HCT116 (cell line): ENCODE data around the gene BRD4.

Experiments
- ATF3 ChIP-seq: IDR thresholded peaks from 2 replicates; pipeline ENCODE4 v1.6.1; 2012
- CTCF ChIP-seq, 3 experiments: fragments of 200-600 bp in 1 of 3; sonication (generic) in 1 of 3; IDR thresholded peaks in 2 of 3; conservative IDR thresholded peaks in 1 of 3; 2 replicates each; pipeline ENCODE4 v1.5.1; 2012 to 2017; ENCODE audit warnings: low read depth in 2 of 3, low read length in 2 of 3, antibody characterized with exemption in 1 of 3, borderline replicate concordance in 1 of 3, control low read depth in 1 of 3, mild to moderate bottlenecking in 1 of 3, mixed read lengths in 1 of 3, mixed run types in 1 of 3, moderate library complexity in 1 of 3; ENCODE audit not compliant: insufficient read depth in 1 of 3
- EGR1 ChIP-seq: IDR thresholded peaks from 2 replicates; pipeline ENCODE4 v1.6.1; 2012; ENCODE audit warnings: low read depth
- EZH2 ChIP-seq: fragments of 200-600 bp; sonication (generic); IDR thresholded peaks from 2 replicates; pipeline ENCODE4 v1.6.1; 2017; ENCODE audit warnings: antibody characterized with exemption, mixed run types
- EZH2phosphoT487 ChIP-seq: fragments of 200-600 bp; IDR thresholded peaks from 2 replicates; pipeline ENCODE4 v1.6.1; 2018; ENCODE audit warnings: antibody characterized with exemption, borderline replicate concordance
- MAX ChIP-seq: IDR thresholded peaks from 2 replicates; pipeline ENCODE4 v1.6.1; 2012
- POLR2A ChIP-seq: IDR thresholded peaks from 2 replicates; pipeline ENCODE4 v1.7.0; 2011; ENCODE audit warnings: borderline replicate concordance; ENCODE audit not compliant: insufficient read depth, insufficient read length; ENCODE audit errors: extremely low read depth
- POLR2AphosphoS5 ChIP-seq: IDR thresholded peaks from 2 replicates; pipeline ENCODE4 v1.6.1; 2011; ENCODE audit warnings: mild to moderate bottlenecking, low read depth, low read length, moderate library complexity
- REST ChIP-seq: IDR thresholded peaks from 2 replicates; pipeline ENCODE4 v1.6.1; 2012; ENCODE audit warnings: low read depth
- SRF ChIP-seq: IDR thresholded peaks from 2 replicates; pipeline ENCODE4 v1.6.1; 2012; ENCODE audit warnings: low read depth
- TCF7L2 ChIP-seq: IDR thresholded peaks from 2 replicates; pipeline ENCODE4 v1.7.0; 2011; ENCODE audit warnings: borderline replicate concordance, inconsistent platforms; ENCODE audit not compliant: insufficient read depth, insufficient read length; ENCODE audit errors: extremely low read depth
- ZFX ChIP-seq: fragments of 450-650 bp; IDR thresholded peaks from 2 replicates; pipeline ENCODE4 v1.6.1; 2017
- ZNF274 ChIP-seq: fragments of 200-500 bp; sonication (Bioruptor generic); IDR thresholded peaks from 2 replicates; pipeline ENCODE4 v1.6.1; 2014; ENCODE audit warnings: mild to moderate bottlenecking, low read depth, low read length, inconsistent platforms

- TF ChIP-seq CTCF (IDR thresholded peaks at IDR 0.05 in 2 of 3, conservative IDR thresholded peaks at IDR 0.05 in 1 of 3; ENCODE audit: borderline replicate concordance in 1 of 3, insufficient read depth in 1 of 3, low read depth in 2 of 3, low read length in 2 of 3) (no peak), POLR2A (no peak), POLR2AphosphoS5 (no peak), REST (no peak), TCF7L2 (no peak), EZH2 (no peak), EZH2phosphoT487 (no peak), ATF3 (no peak), ZNF274 (no peak), EGR1 (no peak), ZFX (no peak), SRF (no peak), MAX (no peak)
These were observed 35.1 kb upstream of the BRD4 start for GRCh38 chr19:15367439-15367838.
